ENCODE measurements around the gene WIPF1.
A peak's percentile ranks its signal among the peaks of the same experiment; 100 is the strongest.

Gene WIPF1, protein sequence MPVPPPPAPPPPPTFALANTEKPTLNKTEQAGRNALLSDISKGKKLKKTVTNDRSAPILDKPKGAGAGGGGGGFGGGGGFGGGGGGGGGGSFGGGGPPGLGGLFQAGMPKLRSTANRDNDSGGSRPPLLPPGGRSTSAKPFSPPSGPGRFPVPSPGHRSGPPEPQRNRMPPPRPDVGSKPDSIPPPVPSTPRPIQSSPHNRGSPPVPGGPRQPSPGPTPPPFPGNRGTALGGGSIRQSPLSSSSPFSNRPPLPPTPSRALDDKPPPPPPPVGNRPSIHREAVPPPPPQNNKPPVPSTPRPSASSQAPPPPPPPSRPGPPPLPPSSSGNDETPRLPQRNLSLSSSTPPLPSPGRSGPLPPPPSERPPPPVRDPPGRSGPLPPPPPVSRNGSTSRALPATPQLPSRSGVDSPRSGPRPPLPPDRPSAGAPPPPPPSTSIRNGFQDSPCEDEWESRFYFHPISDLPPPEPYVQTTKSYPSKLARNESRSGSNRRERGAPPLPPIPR

DNA sequence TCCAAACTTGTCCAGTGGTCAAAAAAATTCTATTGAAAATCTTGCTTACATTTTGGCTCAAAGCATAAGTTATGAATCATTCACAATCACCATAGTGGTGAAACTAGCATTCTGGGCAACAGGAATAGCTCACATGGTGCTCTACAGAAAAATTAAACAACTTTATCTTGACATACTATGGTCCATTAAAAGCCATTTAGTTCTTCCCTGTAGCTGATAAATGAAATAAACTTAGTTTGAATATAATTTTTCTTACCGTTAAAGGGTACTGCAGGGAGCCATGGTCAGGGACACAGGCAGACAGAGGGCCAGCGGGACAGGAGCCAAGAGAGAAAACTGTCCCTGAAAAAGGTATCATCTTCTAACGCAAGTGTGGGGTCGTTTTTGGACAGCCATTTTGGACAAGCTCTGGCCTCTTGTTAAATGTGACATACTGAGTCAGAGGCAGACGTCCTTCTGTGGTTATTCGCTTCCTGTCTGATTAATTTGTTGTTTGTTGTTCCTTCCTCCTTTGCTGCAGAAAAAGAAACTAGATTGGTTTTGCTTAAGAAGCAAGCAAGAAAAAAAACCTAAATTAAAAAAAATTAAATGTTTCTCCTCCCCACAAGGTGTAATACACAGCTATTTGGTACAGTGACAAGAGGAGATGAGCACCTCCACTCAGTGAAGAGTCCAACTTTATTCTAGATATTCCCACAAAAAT, at the start of gene WIPF1:
TSS of gene WIPF1 (minus strand) at position 460 of the 703 bp plus-strand sequence. CDS start 12,231 bp downstream, outside the sequence.
- no peak for DNase-seq

DNA sequence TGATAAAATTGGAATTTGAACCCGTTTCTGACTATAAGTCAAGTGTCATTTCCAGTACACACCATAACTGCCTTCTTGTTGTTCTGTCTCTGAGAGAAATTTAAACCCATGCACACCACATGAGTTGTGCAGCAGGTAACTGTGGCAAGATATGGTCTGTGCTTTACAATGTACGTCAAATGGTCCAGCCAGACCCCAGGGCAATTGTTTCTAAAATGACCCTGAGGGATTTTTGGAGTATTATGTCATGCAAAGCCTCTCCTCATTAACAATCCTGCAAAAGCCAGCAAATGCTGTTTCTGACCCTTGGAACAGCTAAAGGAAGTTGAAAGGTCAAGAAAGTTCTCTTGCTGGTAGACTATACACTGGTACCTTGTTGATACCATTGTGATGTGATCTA, 47.7 kb upstream of the WIPF1 start:
- DNase-seq, result no peak

DNA sequence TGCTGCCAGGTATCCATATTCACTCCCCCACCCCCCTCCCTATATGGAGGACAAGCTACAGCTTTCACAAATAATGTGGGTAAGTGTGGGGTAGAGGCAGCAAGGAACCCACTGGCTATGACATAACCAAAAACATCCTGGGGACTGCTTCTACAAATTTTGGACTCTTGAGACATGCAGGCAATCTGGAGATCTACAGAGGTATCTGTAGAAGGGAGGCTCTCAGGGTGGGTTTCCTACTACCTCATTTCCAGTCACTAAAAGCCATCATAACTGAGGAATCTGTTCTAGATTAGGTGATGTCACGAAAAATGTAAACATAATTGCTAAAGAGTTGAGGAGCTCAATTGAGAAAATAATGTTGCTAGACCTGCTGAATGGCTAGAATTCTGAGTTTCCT, 46.8 kb upstream of the WIPF1 start:
- DNase-seq, result no peak

DNA sequence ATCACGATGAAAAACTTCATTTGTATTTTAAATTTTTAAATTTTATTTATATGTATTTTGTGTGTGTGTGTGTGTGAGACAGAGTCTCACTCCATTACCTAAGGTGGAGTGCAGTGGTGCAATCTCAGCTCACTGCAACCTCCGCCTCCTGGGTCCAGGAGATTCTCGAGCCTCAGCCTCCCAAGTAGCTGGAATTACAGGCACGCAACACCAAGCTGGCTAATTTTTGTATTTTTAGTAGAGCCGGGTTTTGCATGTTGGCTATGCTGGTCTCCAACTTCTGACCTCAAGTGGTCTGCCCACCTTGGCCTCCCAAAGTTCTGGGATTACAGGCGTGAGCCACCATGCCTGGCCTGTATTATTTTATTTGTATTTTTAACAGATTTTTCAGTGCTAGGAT, 45.8 kb upstream of the WIPF1 start:
- no peak for DNase-seq

DNA sequence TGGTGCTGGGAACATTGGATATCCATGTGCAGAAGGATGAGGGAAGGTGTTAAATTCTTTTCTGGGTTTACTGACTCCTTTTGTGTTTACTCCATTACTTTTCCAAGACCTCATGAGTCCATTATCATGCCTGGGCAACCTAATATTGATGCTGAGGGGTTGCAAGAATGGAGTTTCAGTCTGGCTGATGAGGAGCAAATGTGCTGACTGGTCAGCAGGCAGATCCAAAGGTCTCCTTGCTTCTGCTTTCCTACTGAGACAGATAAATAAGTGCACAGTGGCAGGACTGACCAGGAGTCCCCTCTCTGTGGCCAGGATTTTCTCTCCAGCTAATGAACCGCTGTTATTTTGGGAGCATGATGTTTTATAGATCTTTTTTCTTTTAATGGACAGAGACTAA, 43.6 kb upstream of the WIPF1 start:
- no peak for DNase-seq

DNA sequence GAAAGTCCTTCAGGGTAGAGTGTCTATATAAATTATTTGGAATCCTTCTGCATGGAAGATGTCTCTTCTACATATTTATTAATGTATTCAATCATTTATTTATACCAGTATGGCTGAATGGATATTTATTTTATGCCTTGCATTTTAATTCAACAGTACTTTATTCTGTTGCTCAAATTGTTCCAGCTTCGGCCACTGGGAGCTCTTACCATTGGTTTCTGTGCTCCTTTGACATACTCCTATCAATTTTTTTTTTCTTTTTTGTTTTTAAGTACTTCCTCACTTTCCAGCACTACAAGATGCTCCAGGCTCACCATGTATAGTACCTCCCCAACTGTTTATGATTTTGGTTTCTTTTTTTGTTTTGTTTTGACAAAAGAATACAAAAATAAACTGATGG, 39.4 kb upstream of the WIPF1 start:
- no peak for DNase-seq

DNA sequence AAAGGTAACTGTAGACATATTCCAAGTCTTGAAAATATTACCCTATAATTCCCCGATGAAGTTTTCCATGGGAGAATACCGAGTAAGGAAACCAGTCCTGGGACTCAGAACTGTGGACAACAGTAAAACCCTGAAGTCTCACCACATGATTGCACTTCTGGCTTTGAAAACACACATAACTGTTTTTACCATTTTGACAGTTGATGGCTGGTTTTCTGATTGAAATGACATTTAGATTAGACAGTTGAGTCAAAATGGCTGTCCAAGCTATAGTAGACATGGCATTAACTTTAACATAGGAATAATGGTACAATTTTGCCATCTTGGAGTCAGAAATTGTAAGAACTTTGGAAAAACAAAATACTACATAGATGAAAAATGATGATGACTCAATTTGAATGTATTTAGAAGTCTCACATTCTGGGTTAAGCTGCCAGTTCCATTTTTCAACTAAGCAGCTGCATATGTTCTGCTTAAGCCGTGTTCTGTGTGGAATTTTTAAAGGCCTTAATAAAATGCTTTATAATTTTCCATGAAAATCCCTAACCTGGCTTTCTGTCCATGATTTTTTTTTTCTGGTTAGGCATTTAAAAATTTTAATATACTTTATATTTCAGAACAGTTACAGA, 38.3 kb upstream of the WIPF1 start:
- no peak for DNase-seq

DNA sequence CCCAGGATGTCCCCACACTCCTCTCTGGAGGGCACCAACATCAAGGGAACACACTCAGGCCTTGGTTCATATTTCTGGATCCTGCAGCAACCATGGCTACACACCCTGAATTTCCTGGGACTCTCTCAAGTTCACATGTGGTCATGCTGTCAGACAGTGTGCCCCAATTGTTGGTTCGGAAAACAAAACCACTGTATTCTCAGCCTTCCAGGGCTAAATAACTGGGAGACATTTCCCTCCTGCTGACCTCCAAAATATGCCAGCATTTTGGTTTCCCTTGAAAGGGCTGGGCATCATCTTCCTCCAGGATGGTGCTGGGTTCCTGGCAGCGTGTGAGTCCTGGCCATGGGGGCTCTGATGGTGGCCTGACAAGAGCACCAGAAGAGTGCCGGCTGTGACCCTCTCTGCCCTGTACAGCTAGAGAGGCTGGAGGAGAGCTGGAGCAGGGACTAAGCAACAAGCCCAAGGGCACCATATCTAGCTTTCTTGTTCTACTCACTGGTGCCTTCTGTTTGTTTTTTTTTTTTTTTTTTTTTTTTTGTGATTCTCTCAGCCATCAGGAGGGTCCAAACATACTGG, 37.5 kb upstream of the WIPF1 start:
- no peak for DNase-seq

DNA sequence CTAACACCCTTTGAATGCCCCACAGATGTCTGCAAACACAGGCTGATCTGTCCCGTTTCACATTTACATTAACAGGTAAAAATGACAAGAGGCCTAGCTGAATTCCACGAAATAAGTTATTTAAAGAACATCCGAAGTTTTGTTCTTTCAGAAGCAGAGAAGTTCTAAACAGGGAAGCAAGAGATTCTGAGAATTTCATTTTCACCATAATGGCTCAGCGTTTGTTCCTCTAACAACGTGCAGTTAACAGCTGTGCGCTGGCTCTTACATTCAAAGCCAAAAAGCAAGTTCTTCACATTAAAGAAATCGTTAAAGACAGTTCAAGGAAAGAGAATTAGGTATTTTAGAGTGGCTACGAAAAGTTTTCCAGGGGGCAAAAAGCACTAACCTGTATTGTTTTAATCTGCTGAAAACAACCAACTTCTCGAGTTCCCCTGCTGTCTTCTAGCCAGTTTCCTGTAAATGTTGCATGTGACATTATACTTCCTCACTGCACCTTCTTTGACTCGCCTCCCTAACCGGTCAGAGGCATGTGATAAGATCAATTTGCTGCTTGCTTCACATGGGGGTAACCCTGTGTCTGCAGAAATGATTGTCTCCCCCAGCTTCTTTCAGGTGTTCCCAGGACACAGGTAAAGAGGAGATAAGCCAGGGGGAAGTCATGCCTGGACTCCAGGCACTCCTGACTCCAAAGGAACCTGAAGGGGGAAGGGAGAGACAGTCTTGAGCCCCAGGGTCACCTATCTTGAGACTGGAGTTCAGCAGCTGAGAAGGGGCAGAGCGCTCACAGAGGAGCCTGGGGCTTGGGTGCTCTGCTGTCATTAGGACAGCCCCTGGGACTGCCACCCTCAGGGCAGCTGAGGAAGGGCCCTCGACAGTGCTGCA, 36.8 kb upstream of the WIPF1 start:
- peak; percentile 44 for DNase-seq

DNA sequence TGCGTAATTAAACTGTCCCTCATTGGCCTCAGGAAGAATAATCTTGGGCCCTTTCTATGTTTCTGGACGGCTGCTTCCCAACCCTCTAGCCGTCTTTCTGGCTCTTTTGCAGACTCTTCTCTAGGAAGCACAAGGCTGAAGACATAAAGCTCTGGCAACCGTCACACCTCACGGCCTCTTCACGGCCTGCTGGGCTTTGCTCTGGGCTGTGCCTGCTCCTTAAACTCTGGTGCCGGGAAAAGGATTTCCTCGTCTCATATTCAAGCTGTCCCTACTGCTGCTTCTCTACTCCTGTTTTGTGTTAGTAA, 36.0 kb upstream of the WIPF1 start:
- no peak for DNase-seq

DNA sequence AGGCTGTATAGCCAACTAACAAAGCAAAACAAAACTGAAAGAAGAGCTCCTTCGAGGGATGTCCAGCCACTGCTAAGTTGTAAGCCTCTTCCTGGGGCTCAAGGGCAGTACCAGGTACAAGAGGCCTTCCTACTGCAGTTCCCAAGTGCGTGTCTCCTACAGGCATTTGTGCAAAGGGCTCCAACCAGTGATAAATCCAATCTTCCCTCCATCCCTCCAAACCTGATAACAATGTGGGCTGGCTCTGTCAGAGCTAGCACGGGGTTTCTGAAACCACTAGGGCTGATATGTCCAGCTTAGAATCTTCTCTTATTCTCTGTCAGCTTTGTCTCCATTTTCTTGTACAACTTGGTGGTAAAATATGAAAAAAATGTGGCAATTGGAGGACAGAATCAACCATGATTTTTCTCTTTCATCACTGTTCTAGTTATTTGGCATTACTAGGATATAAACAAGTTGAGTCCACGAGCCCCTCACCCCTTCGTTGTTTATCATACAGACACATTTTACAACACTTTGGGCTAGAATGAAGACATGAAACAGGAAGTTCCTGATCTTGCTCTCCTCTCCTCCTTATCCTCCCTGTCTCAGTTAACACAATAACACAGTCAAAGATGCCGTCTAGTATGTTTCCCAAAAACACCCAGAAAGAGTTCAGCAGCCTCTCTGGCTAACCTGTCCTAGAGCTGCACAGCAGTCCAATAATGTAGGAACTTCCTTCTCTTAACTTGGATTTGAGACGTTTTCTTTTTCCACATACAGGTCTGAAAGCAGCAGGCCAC, 35.4 kb upstream of the WIPF1 start:
- no peak for DNase-seq

DNA sequence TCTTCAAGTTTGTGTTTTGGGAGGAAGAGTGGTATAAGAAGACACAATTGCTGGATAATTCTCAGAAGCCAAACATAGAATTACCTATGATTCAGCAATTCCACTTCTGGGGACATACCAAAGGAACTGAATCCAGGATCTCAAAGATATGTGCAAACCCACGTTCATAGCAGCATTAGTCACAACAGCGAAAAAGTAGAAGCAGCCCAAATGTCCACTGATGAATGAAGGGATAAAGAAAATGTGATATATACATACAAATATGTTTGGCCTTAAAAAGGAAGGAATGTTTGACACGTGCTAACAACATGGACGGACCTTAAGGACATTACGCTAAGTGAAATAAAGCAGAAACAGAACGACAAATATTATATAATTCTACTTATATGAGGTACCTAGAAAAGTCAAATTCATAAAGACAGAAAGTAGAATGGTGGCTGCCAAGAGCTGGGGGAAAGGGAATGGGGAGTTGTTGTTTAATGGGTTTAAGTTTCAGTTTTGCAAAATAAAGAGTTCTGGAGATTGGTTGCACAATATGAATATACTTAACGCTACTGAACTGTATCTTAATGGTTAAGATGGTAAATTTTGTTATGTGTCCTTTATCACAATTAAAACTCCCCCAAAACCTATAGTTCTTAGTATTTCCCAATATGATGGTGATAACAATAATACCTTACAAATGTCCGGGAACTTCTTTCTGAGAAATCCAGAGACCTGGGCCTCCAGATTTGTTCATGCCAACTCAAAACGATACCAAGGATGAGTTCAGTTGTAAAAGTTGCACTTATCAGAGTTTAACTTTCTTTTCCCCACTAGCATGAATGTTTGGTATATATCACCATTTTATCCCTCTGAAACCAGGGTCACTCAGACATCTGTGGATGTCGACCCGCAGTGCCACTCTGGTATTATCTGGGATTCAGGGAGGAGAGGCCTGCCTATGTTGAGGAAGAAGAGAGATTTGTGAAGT, 33.7 kb upstream of the WIPF1 start:
- DNase-seq, result no peak

DNA sequence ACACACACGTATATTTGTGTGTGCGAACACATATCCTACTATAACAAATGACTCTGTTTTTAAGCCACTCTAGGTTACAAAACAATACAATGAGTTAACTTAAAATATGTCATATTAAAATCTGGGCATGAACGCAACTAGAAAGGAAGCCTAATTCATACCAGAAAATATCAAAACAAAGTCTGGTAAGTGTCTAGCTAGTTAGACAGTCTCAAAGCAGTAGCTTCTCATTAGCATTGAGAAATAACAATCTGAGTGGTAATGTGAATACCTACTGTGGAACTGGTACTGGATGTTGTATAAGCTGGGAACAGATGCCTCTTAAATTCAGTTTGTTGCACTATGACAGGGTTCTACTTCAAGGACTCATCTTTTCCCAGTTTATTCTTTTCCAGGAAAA, 32.5 kb upstream of the WIPF1 start:
- no peak for DNase-seq

DNA sequence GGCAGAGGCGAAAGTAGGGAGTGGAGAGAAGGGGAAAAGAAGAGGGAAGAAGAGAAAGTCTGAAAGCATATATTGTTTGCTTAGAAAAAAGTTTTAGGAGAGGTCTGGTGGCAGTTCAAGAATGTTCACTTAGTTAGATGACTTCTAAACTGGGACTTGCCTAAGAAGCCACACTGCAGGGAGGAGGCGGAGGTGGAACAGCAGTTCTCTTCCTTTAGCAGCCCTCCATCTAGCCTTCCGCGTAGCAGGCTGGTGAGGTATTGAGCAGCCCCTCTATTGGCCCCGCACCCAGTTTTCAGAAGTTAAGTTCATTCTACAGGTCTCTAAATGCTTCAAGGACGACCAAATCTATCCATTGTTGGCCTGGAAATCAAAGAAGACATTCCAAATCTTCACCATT, 31.9 kb upstream of the WIPF1 start:
- DNase-seq, result no peak

DNA sequence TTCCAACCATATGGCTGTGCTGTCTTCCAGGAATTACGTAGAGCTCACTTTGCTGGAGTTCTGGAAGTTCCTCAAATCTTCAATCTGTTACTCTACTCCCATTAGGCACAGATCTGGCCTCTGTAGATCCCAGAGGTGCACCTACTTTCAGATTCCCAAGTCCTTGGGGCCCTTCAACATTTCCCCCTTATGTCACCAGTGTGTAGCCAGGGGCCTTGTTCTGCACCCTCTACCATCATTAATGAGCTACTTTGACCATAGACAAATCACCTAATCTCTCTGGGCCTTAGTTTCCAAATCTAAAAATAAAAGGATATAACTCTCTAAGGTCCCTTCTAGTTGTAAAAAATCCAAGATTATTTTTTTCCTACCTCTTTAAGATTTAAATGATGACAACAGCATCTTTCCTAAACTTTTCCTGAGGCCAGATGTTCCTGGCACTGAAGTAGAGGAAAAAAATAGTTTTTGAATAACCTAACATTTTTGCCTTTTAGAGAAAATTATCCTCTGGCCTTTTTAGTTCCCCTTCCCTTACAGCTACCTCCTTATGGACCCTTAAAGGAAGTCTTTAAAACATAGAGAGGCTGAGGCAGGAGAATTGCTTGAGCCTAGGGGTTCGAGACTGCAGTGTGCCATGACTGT, 31.0 kb upstream of the WIPF1 start:
- DNase-seq, result no peak

DNA sequence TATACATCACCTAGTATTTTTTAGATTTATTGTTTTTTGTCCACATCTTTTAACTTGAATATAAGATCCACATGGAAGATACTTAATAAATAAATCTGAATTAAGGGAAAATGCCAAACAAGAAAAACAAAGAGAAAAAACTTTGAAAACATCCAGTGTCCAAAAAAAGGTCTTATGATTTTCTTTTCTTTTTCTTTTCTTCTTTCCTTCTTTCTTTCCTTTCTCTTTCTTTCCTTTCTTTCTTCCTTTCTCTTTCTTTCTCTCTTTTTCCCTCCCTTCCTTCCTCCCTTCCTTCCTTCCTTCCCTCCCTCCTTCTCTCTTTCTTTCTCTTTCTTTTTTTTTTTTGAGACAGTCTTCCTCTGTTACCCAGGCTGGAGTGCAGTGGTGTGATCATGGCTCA, 29.6 kb upstream of the WIPF1 start:
- no peak for DNase-seq

DNA sequence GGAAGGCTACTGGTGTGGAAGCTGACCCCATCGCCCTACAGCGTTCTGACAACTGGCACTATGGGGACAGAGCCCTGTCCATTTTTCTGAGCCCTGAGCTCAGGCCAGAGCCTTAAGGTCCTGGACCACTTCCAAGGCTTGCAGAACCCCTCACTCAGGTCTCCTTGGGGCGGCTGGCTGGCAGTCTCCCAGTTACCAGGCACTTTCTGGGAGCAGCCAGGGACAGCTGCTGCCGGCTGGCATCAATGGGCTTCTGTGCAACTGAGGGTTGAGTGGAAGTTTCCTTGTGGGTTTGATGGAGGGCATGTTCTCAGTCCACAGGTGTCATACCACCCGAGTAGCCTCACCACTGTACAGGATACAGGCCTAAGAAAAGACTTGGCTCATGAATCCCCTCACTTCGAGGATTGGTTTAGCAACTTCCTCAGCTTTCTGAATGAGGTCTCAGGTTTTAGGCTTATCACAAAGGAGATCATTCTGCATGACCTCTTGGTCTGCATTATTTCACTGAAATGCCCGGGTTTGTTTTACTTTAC, 27.4 kb upstream of the WIPF1 start:
- DNase-seq, result no peak

DNA sequence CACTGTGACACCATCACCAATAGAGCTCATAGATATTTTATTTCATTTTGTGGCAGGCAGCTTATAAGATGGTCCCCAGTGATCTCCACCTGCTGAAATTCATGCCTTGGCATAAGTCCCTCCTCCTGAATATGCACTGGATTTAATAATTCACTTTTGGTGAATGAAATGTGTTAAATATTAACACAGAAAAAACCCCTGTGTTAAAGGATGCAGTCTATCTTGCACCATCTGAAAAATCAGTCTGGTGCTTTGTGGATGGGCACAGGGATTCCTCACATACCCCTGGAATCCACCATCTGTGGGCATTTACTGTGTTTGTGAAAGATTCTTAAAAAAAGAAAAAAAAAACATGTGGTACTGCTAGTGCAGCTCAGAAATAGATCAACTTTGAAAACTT, 26.1 kb upstream of the WIPF1 start:
- no peak for DNase-seq

DNA sequence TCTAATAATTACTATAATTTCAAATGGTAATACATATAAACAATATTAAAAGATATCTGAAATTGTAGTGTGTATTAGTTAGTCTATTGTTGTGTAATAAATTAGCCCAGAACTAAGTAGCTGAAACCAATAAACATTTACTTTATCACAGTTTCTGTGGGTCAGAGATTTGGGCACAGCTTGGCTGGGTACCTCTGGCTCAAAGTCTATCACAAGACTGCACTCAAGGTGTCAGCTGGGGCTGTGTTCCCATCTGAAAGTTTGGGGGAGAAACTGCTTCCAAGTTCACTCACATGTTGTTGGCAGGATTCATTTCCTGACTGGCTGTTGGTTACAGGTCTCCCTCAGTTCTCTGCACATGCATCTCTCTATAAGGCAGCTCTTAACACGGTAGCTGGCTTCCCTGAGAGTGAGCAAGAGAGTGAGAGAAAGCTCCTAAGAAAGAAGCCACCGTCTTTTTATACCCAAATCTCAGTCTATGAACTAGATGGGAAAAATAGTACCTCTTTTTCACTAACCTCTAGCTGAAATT, 25.6 kb upstream of the WIPF1 start:
- no peak for DNase-seq
